ENCODE results near the gene PRKD1.
"Not testable (repeated sequence)": the region's sequence is repeated elsewhere in the genome, so short reads cannot be mapped to it uniquely, and the experiment has no call there.

Gene PRKD1

GRCh38 chr14:29885988-29886387 lies 41.7 kb downstream of the PRKD1 start:
- Histone ChIP-seq H3K36me3 (ENCODE audit: insufficient read depth, insufficient read length, low read length) (no peaks in the 10 kb centered on the region), H3K9ac (ENCODE audit: insufficient read length, low read depth) (no peak overlapping the region), H3K9me3 (ENCODE audit: insufficient read depth, low read length) (no peaks in the 10 kb centered on the region), H3K27me3 (ENCODE audit: insufficient read depth, insufficient read length) (no peaks in the 10 kb centered on the region), H3K4me1 (ENCODE audit: insufficient read depth, insufficient read length) (no peaks in the 10 kb centered on the region), H3K4me3 (ENCODE audit: insufficient read length, low read depth) (no peak overlapping the region)
- TF ChIP-seq SUZ12 (IDR thresholded peaks at IDR 0.05; ENCODE audit: extremely low read depth, insufficient read depth, insufficient read length): no peak
- no peak for TF ChIP-seq YY1 (IDR thresholded peaks at IDR 0.05; ENCODE audit: insufficient read depth, insufficient read length)
- no peak for TF ChIP-seq ZNF274 (IDR thresholded peaks at IDR 0.05; ENCODE audit: low read depth, low read length)
- no peak for DNase-seq (ENCODE audit: low read depth, low spot score)

GRCh38 chr14:29868000-29868399 lies 59.6 kb downstream of the PRKD1 start:
- no peaks in the 10 kb centered on the region for H3K9me3 ChIP-seq (ENCODE audit: insufficient read depth, low read length)
- H3K4me3 ChIP-seq (ENCODE audit: insufficient read length, low read depth): no peak overlapping the region
- H3K27me3 ChIP-seq (ENCODE audit: insufficient read depth, insufficient read length): no peaks in the 10 kb centered on the region
- no peaks in the 10 kb centered on the region for H3K4me1 ChIP-seq (ENCODE audit: insufficient read depth, insufficient read length)
- no peak for TF ChIP-seq YY1 (IDR thresholded peaks at IDR 0.05; ENCODE audit: insufficient read depth, insufficient read length)
- no peak for TF ChIP-seq SUZ12 (IDR thresholded peaks at IDR 0.05; ENCODE audit: extremely low read depth, insufficient read depth, insufficient read length)
- TF ChIP-seq ZNF274 (IDR thresholded peaks at IDR 0.05; ENCODE audit: low read depth, low read length): no peak
- DNase-seq (ENCODE audit: low read depth, low spot score): no peak
- no peaks in the 10 kb centered on the region for H3K36me3 ChIP-seq (ENCODE audit: insufficient read depth, insufficient read length, low read length)
- H3K9ac ChIP-seq (ENCODE audit: insufficient read length, low read depth): no peak overlapping the region

GRCh38 chr14:29865299-29865698 lies 62.3 kb downstream of the PRKD1 start:
- TF ChIP-seq YY1 (IDR thresholded peaks at IDR 0.05; ENCODE audit: insufficient read depth, insufficient read length) (no peak), ZNF274 (IDR thresholded peaks at IDR 0.05; ENCODE audit: low read depth, low read length) (no peak), SUZ12 (IDR thresholded peaks at IDR 0.05; ENCODE audit: extremely low read depth, insufficient read depth, insufficient read length) (no peak)
- no peaks in the 10 kb centered on the region for H3K9me3 ChIP-seq (ENCODE audit: insufficient read depth, low read length)
- H3K4me3 ChIP-seq (ENCODE audit: insufficient read length, low read depth): no peak overlapping the region

GRCh38 chr14:29861996-29862395 lies 65.7 kb downstream of the PRKD1 start:
- DNase-seq (ENCODE audit: low read depth, low spot score): no peak
- Histone ChIP-seq H3K27me3 (ENCODE audit: insufficient read depth, insufficient read length) (no peaks in the 10 kb centered on the region), H3K36me3 (ENCODE audit: insufficient read depth, insufficient read length, low read length) (no peaks in the 10 kb centered on the region), H3K4me3 (ENCODE audit: insufficient read length, low read depth) (no peak overlapping the region), H3K9me3 (ENCODE audit: insufficient read depth, low read length) (no peaks in the 10 kb centered on the region), H3K9ac (ENCODE audit: insufficient read length, low read depth) (no peak overlapping the region), H3K4me1 (ENCODE audit: insufficient read depth, insufficient read length) (no peaks in the 10 kb centered on the region)
- TF ChIP-seq ZNF274 (IDR thresholded peaks at IDR 0.05; ENCODE audit: low read depth, low read length): no peak
- no peak for TF ChIP-seq SUZ12 (IDR thresholded peaks at IDR 0.05; ENCODE audit: extremely low read depth, insufficient read depth, insufficient read length)
- no peak for TF ChIP-seq YY1 (IDR thresholded peaks at IDR 0.05; ENCODE audit: insufficient read depth, insufficient read length)

More at GRCh38 chr14:29865299-29865698, 62.3 kb downstream of the PRKD1 start:
- Histone ChIP-seq H3K9ac (ENCODE audit: insufficient read length, low read depth) (no peak overlapping the region), H3K36me3 (ENCODE audit: insufficient read depth, insufficient read length, low read length) (no peaks in the 10 kb centered on the region), H3K27me3 (ENCODE audit: insufficient read depth, insufficient read length) (no peaks in the 10 kb centered on the region), H3K4me1 (ENCODE audit: insufficient read depth, insufficient read length) (no peaks in the 10 kb centered on the region)
- no peak for DNase-seq (ENCODE audit: low read depth, low spot score)

- no peaks in the 10 kb centered on the region for H3K36me3 ChIP-seq (ENCODE audit: insufficient read depth, insufficient read length, low read length)
- TF ChIP-seq YY1 (IDR thresholded peaks at IDR 0.05; ENCODE audit: insufficient read depth, insufficient read length) (no peak), SUZ12 (IDR thresholded peaks at IDR 0.05; ENCODE audit: extremely low read depth, insufficient read depth, insufficient read length) (no peak), ZNF274 (IDR thresholded peaks at IDR 0.05; ENCODE audit: low read depth, low read length) (no peak)
- no peaks in the 10 kb centered on the region for H3K4me1 ChIP-seq (ENCODE audit: insufficient read depth, insufficient read length)
- DNase-seq (ENCODE audit: low read depth, low spot score): no peak
- H3K9me3 ChIP-seq (ENCODE audit: insufficient read depth, low read length): no peaks in the 10 kb centered on the region; the same call in 1 of the 2 replicates
- no peak overlapping the region for H3K9ac ChIP-seq (ENCODE audit: insufficient read length, low read depth)
- no peaks in the 10 kb centered on the region for H3K27me3 ChIP-seq (ENCODE audit: insufficient read depth, insufficient read length)
- H3K4me3 ChIP-seq (ENCODE audit: insufficient read length, low read depth): no peak overlapping the region
Observed at GRCh38 chr14:29858299-29858698, 69.3 kb downstream of the PRKD1 start.

- Histone ChIP-seq H3K4me3 (ENCODE audit: insufficient read length, low read depth) (no peak overlapping the region), H3K9me3 (ENCODE audit: insufficient read depth, low read length) (no peaks in the 10 kb centered on the region; the same call in 1 of the 2 replicates), H3K9ac (ENCODE audit: insufficient read length, low read depth) (no peak overlapping the region), H3K27me3 (ENCODE audit: insufficient read depth, insufficient read length) (no peaks in the 10 kb centered on the region), H3K4me1 (ENCODE audit: insufficient read depth, insufficient read length) (no peaks in the 10 kb centered on the region), H3K36me3 (ENCODE audit: insufficient read depth, insufficient read length, low read length) (no peaks in the 10 kb centered on the region)
- DNase-seq (ENCODE audit: low read depth, low spot score): no peak
- TF ChIP-seq SUZ12 (IDR thresholded peaks at IDR 0.05; ENCODE audit: extremely low read depth, insufficient read depth, insufficient read length): no peak
- TF ChIP-seq YY1 (IDR thresholded peaks at IDR 0.05; ENCODE audit: insufficient read depth, insufficient read length): no peak
- TF ChIP-seq ZNF274 (IDR thresholded peaks at IDR 0.05; ENCODE audit: low read depth, low read length): no peak
Observed at GRCh38 chr14:29857551-29857950, 70.1 kb downstream of the PRKD1 start.

GRCh38 chr14:29856516-29856915 lies 71.1 kb downstream of the PRKD1 start:
- Histone ChIP-seq H3K9ac (ENCODE audit: insufficient read length, low read depth) (no peak overlapping the region), H3K4me3 (ENCODE audit: insufficient read length, low read depth) (no peak overlapping the region), H3K9me3 (ENCODE audit: insufficient read depth, low read length) (no peaks in the 10 kb centered on the region; the same call in 1 of the 2 replicates), H3K4me1 (ENCODE audit: insufficient read depth, insufficient read length) (no peaks in the 10 kb centered on the region), H3K36me3 (ENCODE audit: insufficient read depth, insufficient read length, low read length) (no peaks in the 10 kb centered on the region), H3K27me3 (ENCODE audit: insufficient read depth, insufficient read length) (no peaks in the 10 kb centered on the region)
- TF ChIP-seq YY1 (IDR thresholded peaks at IDR 0.05; ENCODE audit: insufficient read depth, insufficient read length) (no peak), ZNF274 (IDR thresholded peaks at IDR 0.05; ENCODE audit: low read depth, low read length) (no peak), SUZ12 (IDR thresholded peaks at IDR 0.05; ENCODE audit: extremely low read depth, insufficient read depth, insufficient read length) (no peak)
- DNase-seq (ENCODE audit: low read depth, low spot score): no peak

- not testable (repeated sequence) for H3K9ac ChIP-seq (ENCODE audit: insufficient read length, low read depth); H3K4me3 ChIP-seq (ENCODE audit: insufficient read length, low read depth); H3K9me3 ChIP-seq (ENCODE audit: insufficient read depth, low read length); H3K36me3 ChIP-seq (ENCODE audit: insufficient read depth, insufficient read length, low read length); H3K27me3 ChIP-seq (ENCODE audit: insufficient read depth, insufficient read length); DNase-seq (ENCODE audit: low read depth, low spot score); H3K4me1 ChIP-seq (ENCODE audit: insufficient read depth, insufficient read length)
Observed at GRCh38 chr14:29853691-29854090, 74.0 kb downstream of the PRKD1 start.
